Stomach (tissue), 4 donors: Measurements from ENCODE around the gene AKAP13.

Source experiments
- EP300 ChIP-seq: sonication (generic); formaldehyde crosslinking; IDR thresholded peaks from one replicate; pipeline ENCODE4 v1.6.1; 2017; ENCODE audit warnings: antibody characterized with exemption
- POLR2A ChIP-seq, 4 donors: fragments of 450-650 bp; IDR thresholded peaks; one replicate each; pipeline ENCODE4 v1.6.1; 2016; ENCODE audit warnings: antibody characterized with exemption in 4 of 4, control low read depth in 2 of 4, mild to moderate bottlenecking in 1 of 4, moderate library complexity in 1 of 4
- TF ChIP-seq, protein P1 (sequence below), 7 experiments: fragments of 450-650 bp in 4 of 7; fragments of 200-600 bp in 3 of 7; sonication (generic) in 3 of 7; IDR thresholded peaks; one replicate each; pipeline ENCODE4 v1.5.1; 2016 to 2019; ENCODE audit warnings: antibody characterized with exemption in 7 of 7, control low read depth in 2 of 7, mild to moderate bottlenecking in 1 of 7

DNA sequence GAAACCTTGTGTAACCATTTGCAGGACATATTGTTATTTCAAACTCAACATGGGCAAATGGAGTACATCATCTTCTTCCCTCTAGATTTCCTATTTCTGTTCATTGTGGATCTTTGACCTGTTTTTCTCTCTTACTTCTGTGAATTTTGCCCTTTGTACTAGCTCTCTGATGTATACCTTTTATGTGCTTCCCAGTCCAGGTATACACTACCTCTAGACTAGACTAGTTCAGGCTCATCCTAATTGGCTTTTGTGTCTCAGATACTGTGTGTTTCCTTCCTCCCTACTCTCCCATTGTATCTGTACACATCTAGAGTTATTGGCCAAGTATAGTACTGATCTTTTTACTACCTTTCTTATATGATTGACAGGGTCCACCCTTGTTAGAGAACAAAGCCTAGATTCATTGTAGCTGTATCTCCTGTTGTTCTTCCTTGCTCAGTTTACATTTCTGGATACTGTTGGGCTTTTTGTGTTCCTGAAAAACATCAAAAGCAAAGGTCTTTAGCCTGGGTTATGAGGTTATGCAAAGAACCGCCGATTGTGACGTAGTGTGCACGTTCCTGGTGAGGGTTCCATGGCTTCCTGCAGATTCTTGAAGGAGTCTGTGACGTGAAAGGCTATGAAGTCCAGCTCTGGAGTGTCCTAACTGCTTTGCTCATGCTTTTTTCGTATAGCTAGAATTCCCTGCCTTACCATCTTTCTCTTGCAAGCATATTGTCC lies 247.0 kb downstream of the AKAP13 start:
- TF ChIP-seq, protein P1, sequence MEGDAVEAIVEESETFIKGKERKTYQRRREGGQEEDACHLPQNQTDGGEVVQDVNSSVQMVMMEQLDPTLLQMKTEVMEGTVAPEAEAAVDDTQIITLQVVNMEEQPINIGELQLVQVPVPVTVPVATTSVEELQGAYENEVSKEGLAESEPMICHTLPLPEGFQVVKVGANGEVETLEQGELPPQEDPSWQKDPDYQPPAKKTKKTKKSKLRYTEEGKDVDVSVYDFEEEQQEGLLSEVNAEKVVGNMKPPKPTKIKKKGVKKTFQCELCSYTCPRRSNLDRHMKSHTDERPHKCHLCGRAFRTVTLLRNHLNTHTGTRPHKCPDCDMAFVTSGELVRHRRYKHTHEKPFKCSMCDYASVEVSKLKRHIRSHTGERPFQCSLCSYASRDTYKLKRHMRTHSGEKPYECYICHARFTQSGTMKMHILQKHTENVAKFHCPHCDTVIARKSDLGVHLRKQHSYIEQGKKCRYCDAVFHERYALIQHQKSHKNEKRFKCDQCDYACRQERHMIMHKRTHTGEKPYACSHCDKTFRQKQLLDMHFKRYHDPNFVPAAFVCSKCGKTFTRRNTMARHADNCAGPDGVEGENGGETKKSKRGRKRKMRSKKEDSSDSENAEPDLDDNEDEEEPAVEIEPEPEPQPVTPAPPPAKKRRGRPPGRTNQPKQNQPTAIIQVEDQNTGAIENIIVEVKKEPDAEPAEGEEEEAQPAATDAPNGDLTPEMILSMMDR (IDR thresholded peaks at IDR 0.05) = no peak
- TF ChIP-seq POLR2A (IDR thresholded peaks at IDR 0.05) (no peak), EP300 (no peak)
